Skeletal muscle satellite cell (primary cell): ENCODE results near the gene DDX50.

ENCODE experiments used
- H3K27me3 ChIP-seq: 2 replicates; pipeline ENCODE4 v1.7.0; 2013; ENCODE audit warnings: low read length; ENCODE audit not compliant: control insufficient read depth, insufficient read depth
- H3K36me3 ChIP-seq: 2 replicates; pipeline ENCODE4 v1.7.0; 2013; ENCODE audit warnings: mild to moderate bottlenecking, control low read depth, low read length; ENCODE audit not compliant: insufficient read depth
- H3K4me1 ChIP-seq: 2 replicates; pipeline ENCODE4 v1.7.0; 2013; ENCODE audit warnings: low read length; ENCODE audit not compliant: control insufficient read depth, insufficient read depth
- H3K4me2 ChIP-seq: 2 replicates; pipeline ENCODE4 v1.7.0; 2013; ENCODE audit warnings: mild to moderate bottlenecking, low read length
- H3K4me3 ChIP-seq: 2 replicates; pipeline ENCODE4 v1.7.0; 2013; ENCODE audit warnings: low read length
- H3K9ac ChIP-seq: 2 replicates; pipeline ENCODE4 v1.7.0; 2013; ENCODE audit warnings: mild to moderate bottlenecking, low read depth, low read length, moderate library complexity
- H3K9me3 ChIP-seq: replicated peaks from 2 replicates; pipeline ENCODE4 v1.7.0; 2013; ENCODE audit warnings: mild to moderate bottlenecking, control low read depth, low read length

DDX50 gene

DNA sequence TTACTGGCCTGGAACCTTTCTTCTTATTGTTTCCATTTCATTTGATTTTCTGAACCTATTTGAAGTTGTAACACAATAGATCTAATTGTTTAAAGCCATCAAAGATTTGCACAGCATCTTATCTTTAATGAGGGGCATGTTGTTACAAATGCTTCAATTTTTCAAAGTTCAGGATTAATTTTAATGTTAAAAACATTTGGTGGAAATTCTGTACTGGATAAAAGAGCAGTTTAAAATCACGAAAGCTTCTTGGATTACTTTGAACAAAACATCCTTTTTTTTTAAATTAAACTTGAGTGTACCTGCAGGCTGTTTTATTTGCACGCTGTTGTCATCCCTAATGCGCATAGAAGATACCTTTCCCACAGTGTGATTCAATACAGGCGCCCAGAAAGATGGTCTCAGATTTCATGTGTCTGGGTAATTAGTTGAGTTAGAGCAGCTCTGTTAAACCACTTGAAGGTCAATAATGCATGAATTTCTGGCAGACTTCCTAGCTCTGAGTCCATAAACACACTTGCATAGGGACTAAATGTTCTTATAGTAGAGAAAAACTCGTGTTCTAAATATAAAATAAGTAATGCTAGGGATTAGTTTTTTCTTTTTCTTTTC, 29.3 kb upstream of the DDX50 start:
- no peaks in the 10 kb centered on the region for H3K9me3 ChIP-seq
- H3K4me1 ChIP-seq: peaks cover 18% of the 10 kb centered on the region
- no peaks in the 10 kb centered on the region for H3K36me3 ChIP-seq
- H3K4me3 ChIP-seq: no peak overlapping the region
- peak overlapping the region; percentile 50 for H3K4me2 ChIP-seq
- peaks cover 4% of the 10 kb centered on the region for H3K27me3 ChIP-seq
- H3K9ac ChIP-seq: no peak overlapping the region

DNA sequence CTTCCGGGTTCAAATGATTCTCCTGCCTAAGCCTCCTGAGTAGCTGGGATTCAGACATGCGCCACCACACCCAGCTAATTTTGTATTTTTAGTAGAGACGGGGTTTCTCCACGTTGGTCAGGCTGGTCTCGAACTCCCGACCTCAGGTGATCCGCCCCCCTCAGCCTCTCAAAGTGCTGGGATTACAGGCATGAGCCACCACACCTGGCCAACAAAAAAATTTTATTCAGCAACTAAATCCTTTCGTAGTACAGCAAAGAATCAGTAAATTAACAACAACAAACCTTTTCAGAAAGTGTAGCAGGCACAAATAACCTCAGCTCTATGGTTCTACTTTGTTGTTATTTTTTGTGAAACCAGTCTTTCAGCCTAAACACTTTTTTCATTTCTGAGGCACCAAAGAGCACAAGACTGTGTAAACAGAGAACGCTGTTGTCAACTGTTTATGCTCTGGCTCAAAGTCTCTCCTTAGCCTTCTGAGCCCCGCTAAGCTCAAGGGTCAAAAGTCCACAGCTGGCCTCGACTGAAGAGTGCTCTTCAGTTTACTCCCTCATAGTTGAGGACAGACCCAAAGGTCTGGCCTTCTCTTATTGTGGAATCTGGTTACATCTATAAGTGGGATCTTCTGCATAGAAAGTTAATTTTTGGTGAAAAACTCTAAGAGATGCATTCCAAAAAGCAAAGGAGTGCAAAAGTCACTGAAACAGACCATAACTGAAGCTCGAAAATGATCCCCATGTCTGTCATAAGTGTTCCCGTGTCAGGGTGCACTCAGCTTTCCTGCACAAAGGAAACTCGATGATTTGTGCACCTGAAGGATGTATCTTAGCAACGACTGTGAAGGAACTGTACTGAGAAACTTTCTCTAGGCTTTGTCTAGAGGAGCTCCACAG, 24.6 kb upstream of the DDX50 start:
- H3K9ac ChIP-seq: no peak overlapping the region
- no peak overlapping the region for H3K4me2 ChIP-seq
- H3K4me3 ChIP-seq: no peak overlapping the region
- peaks cover 10% of the 10 kb centered on the region for H3K27me3 ChIP-seq
- no peaks in the 10 kb centered on the region for H3K9me3 ChIP-seq
- H3K36me3 ChIP-seq: no peaks in the 10 kb centered on the region
- peaks cover 5% of the 10 kb centered on the region for H3K4me1 ChIP-seq

DNA sequence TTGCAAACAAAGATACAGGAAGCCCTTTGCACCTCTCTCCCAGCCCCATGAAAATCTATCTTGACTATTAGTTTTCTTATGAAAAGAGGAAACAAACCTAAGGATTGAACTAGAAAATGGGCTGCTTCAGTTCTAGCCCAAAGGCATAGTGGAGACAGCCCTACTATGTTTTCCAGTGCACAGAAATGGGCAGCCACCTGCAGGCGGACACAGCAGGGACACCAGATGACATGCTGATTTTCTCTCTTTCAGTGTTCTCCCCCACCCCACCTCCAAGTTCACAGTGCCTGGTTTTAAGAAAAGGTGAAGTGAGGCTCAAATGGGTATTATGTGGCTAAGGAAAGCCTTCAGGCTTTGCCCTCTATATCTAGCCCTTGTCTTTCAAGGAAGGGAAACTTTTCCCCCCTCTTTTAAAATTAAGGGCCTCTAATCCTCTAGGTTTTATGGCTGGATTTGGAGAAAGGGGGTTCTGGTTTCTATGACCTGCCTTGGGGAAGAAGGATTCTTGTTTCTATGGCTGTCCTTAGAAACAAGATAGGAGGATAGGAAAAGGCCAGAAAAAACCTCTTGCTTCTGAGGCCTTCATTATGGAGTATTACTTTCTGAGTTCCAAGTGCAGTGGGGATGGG, 23.5 kb upstream of the DDX50 start:
- no peak overlapping the region for H3K4me2 ChIP-seq
- no peak overlapping the region for H3K4me3 ChIP-seq
- peaks cover 10% of the 10 kb centered on the region for H3K27me3 ChIP-seq
- no peaks in the 10 kb centered on the region for H3K9me3 ChIP-seq
- H3K36me3 ChIP-seq: no peaks in the 10 kb centered on the region
- H3K9ac ChIP-seq: no peak overlapping the region
- H3K4me1 ChIP-seq: no peaks in the 10 kb centered on the region

DNA sequence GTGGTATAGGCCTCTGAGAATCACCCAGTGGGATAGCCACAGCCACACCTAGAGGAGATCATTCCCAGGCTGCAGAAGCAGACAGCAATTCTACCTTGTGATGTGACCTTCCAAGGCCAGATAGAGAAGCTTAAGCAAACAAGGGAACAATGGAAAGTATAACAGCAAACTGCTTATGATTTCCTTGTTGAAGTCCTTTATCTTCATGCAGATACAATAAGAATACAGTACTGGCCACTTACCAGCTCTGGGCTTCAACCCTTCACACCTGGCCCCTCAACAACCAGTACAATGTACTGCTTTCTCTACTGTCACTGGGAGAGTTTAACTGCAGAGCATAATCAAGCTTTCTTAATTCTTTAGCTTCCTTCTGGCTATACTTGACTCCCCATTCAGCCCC, 22.6 kb upstream of the DDX50 start:
- no peaks in the 10 kb centered on the region for H3K9me3 ChIP-seq
- no peaks in the 10 kb centered on the region for H3K4me1 ChIP-seq
- no peak overlapping the region for H3K9ac ChIP-seq
- H3K4me2 ChIP-seq: no peak overlapping the region
- no peak overlapping the region for H3K4me3 ChIP-seq
- H3K27me3 ChIP-seq: peaks cover 10% of the 10 kb centered on the region
- H3K36me3 ChIP-seq: no peaks in the 10 kb centered on the region

DNA sequence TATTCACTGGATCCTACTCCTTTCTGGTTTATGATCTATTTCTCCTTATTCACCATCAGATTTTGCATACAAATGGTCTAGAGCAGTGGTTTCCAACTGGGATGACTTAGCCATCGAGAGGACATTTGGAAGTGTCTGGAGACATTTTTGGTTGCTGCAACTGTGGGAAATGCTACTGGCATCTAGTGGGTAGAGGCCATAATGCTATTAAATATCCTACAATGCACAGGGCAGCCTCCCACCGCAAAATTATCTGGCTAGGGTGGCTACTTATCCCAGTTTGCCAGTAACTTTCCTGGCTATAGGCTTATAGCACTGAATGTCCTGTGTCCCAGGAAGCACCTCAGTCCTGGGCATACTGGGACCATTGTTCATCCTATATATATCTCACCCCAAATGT, 21.5 kb upstream of the DDX50 start:
- Histone ChIP-seq H3K27me3 (peaks cover 10% of the 10 kb centered on the region), H3K4me3 (no peak overlapping the region), H3K4me2 (no peak overlapping the region), H3K4me1 (no peaks in the 10 kb centered on the region), H3K9me3 (no peaks in the 10 kb centered on the region), H3K36me3 (no peaks in the 10 kb centered on the region), H3K9ac (no peak overlapping the region)

DNA sequence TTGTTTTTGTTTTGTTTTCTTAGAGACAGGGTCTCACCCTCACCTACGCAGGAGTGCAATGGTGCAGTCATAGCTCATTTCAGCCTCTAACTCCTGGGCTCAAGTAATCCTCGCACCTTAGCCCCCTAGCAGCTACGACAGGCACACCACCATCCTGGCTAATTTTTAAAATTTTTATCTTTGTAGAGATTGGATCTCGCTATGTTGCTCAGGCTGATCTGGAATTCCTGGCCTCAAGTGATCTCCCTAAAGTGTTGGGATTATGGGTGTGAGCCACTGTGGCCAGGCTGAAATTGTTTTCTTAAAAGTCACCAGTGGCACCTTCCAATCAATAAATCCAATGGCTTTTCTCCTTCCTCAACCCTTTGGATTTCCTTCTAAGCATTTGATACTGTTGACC, 20.9 kb upstream of the DDX50 start:
- H3K36me3 ChIP-seq: no peaks in the 10 kb centered on the region
- no peak overlapping the region for H3K4me2 ChIP-seq
- H3K4me1 ChIP-seq: no peaks in the 10 kb centered on the region
- H3K9me3 ChIP-seq: no peaks in the 10 kb centered on the region
- no peak overlapping the region for H3K9ac ChIP-seq
- H3K27me3 ChIP-seq: peaks cover 10% of the 10 kb centered on the region
- H3K4me3 ChIP-seq: no peak overlapping the region

DNA sequence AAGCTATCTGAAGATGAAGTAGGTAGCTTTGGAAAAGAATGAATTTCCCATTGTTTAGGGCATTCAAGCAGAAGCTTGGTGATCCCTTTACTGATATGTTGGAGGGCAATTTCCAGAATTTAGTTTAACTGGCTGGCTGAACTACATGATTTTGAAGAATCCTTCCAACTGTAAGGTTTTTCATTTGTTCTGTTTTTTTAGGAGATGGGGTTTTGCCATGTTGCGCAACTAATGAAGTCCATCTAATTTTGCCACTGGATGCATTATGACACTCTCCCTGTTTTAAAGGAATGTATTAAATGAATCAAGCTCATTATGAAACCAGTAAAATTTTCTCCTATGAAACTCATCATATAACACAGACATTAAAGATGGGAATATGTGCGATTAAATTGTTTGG, 6.1 kb upstream of the DDX50 start:
- H3K36me3 ChIP-seq: no peaks in the 10 kb centered on the region
- H3K4me1 ChIP-seq: peaks cover 4% of the 10 kb centered on the region
- H3K9me3 ChIP-seq: no peaks in the 10 kb centered on the region
- H3K4me2 ChIP-seq: no peak overlapping the region
- no peaks in the 10 kb centered on the region for H3K27me3 ChIP-seq
- H3K9ac ChIP-seq: no peak overlapping the region
- H3K4me3 ChIP-seq: no peak overlapping the region

DNA sequence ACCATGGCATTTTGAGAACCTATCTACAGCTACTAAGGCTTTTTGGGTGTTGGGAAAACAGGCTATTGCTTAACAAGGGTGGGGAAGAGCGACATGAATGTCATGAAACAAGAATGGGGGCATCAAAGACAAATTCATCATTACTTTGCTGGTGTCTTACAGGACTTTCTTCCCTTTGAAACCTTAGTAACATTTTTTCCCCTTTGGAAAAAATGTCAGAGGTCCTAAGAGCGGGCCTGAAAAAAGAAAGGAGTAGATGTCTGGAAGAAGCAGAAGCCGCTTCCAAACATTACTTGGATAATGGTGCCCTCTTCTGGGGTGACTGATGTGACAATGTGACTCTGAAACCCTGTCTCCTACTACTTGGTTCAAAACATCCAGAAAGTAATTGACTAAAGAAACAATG, 3.8 kb upstream of the DDX50 start:
- Histone ChIP-seq H3K4me2 (no peak overlapping the region), H3K36me3 (no peaks in the 10 kb centered on the region), H3K9me3 (no peaks in the 10 kb centered on the region), H3K4me1 (peaks cover 14% of the 10 kb centered on the region), H3K4me3 (no peak overlapping the region), H3K9ac (no peak overlapping the region), H3K27me3 (no peaks in the 10 kb centered on the region)

DNA sequence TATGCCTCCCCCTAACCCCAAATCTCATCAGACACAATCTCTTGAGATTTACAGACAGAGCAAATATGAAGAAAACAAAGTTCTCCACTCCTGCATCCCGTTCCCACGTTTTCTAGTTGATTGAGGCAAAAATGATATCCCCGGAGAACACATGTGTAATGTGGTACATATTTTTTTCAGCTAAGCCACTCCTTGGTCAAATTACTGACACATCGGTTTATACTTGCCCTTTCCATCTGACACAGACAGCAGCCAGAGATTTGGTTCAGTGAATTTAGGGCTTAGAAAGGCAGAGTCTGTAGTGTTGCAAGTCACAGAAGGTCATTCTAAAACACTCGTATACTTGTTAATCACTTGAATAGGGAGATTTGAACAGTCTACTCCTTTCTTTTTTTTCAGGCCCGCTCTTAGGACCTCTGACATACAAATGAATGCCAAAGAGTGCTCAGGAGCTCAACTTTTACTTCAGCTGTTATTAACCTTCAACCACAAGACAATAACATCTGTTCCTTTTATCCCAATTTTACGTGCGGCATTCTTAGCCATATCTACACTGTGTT, 1.8 kb upstream of the DDX50 start:
- H3K36me3 ChIP-seq: no peaks in the 10 kb centered on the region
- no peaks in the 10 kb centered on the region for H3K27me3 ChIP-seq
- H3K9me3 ChIP-seq: no peaks in the 10 kb centered on the region
- H3K4me2 ChIP-seq: no peak overlapping the region
- no peak overlapping the region for H3K4me3 ChIP-seq
- H3K4me1 ChIP-seq: peaks cover 20% of the 10 kb centered on the region
- no peak overlapping the region for H3K9ac ChIP-seq

DNA sequence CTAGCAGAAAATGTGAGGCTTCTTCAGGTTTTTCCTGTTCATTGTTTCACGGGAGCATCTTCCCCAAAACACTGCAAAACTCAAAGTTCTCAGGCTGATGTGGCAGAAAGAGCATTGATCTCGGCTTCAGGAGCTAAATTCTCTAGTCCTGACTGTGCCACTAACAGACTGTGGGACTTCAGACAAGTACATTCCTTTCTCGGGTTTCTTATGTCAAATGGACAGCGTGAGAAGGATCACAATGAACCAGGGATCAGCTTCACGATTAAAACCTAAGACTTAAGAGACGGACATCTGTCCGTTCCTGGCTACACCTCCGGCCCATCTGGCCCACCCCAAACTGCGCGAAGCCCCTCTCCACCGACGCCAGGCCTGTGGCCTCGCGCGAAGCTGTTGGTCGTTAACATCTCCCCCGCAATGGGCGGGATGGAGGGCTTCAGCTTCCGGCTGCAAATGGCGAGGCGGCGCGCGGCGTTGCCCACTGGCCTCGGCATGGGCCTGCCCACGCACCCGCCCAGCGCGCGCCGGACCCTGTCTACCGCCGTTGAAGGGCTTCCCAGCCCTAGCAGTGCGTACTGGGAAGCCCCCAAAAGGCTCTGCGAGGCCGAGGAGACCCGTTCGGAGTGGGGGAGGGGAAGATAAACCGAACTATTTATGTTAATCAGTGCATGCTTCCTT, 549 bp upstream of the DDX50 start:
- peak overlapping the region; percentile 79 for H3K4me3 ChIP-seq

DNA sequence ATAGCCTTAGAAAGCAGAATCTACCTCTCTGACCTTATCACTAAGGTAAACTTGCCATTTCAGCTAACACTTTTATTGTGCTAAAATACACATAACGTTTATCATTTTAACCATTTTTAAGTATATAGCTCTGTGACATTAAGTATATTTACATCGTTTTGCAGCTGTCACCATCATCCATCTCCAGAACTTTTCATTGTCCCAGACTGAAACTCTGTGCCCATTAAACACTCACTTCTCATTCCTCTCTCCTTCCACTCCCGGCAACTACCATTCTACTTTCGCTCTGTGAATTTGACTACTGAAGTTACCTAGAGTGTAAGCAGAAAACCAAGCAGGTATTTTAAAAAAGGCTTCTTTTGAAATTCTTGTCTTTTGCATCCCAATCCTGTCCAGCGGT, 1.3 kb downstream of the DDX50 start:
- H3K4me2 ChIP-seq: peak overlapping the region; percentile 88
- H3K9me3 ChIP-seq: no peaks in the 10 kb centered on the region
- H3K4me3 ChIP-seq: peak overlapping the region; percentile 90
- H3K4me1 ChIP-seq: peaks cover 20% of the 10 kb centered on the region
- H3K27me3 ChIP-seq: no peaks in the 10 kb centered on the region
- H3K36me3 ChIP-seq: peaks cover 9% of the 10 kb centered on the region
- H3K9ac ChIP-seq: peak overlapping the region; percentile 95

More for the DNA sequence above, 549 bp upstream of the DDX50 start:
- peak overlapping the region; percentile 88 for H3K4me2 ChIP-seq
- H3K27me3 ChIP-seq: no peaks in the 10 kb centered on the region
- peaks cover 20% of the 10 kb centered on the region for H3K4me1 ChIP-seq
- no peaks in the 10 kb centered on the region for H3K36me3 ChIP-seq
- H3K9me3 ChIP-seq: no peaks in the 10 kb centered on the region
- H3K9ac ChIP-seq: peak overlapping the region; percentile 95
